Coronary artery (tissue), 2 donors: Measurements from ENCODE around the gene TIMP3.

ENCODE experiments used
- DNase-seq: peaks from one replicate; pipeline ENCODE4 v3.0.0-alpha.2; 2017; ENCODE audit warnings: low spot score
- H3K27ac ChIP-seq, 2 donors: fragments of 200-600 bp; sonication (generic); one replicate each; pipeline ENCODE4 v1.5.1; 2016 to 2019
- H3K4me3 ChIP-seq: fragments of 200-600 bp; sonication (generic); 2 replicates; pipeline ENCODE4 v1.5.1; 2016; ENCODE audit warnings: mild to moderate bottlenecking, moderate library complexity
- TF ChIP-seq, protein P1 (sequence below): fragments of 200-600 bp; sonication (generic); IDR thresholded peaks from one replicate; pipeline ENCODE4 v1.5.1; 2019; ENCODE audit warnings: antibody characterized with exemption

TIMP3 gene

GRCh38 chr22:32803020-32803737 is 1.7 kb downstream of the TIMP3 start:
- Histone ChIP-seq H3K27ac (peak overlapping the region; percentile 87 to 93), H3K4me3 (peak overlapping the region; percentile 94)
- DNase-seq, result no peak
- TF ChIP-seq, protein P1, sequence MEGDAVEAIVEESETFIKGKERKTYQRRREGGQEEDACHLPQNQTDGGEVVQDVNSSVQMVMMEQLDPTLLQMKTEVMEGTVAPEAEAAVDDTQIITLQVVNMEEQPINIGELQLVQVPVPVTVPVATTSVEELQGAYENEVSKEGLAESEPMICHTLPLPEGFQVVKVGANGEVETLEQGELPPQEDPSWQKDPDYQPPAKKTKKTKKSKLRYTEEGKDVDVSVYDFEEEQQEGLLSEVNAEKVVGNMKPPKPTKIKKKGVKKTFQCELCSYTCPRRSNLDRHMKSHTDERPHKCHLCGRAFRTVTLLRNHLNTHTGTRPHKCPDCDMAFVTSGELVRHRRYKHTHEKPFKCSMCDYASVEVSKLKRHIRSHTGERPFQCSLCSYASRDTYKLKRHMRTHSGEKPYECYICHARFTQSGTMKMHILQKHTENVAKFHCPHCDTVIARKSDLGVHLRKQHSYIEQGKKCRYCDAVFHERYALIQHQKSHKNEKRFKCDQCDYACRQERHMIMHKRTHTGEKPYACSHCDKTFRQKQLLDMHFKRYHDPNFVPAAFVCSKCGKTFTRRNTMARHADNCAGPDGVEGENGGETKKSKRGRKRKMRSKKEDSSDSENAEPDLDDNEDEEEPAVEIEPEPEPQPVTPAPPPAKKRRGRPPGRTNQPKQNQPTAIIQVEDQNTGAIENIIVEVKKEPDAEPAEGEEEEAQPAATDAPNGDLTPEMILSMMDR, result no peak

GRCh38 chr22:32803738-32804435 is 2.4 kb downstream of the TIMP3 start:
- peak overlapping the region; percentile 87 to 93 for H3K27ac ChIP-seq
- no peak for DNase-seq
- TF ChIP-seq, protein P1, result no peak
- H3K4me3 ChIP-seq, result peak overlapping the region; percentile 94

- no peak for DNase-seq
- TF ChIP-seq, protein P1, result no peak
- Histone ChIP-seq H3K27ac (peak overlapping the region; percentile 87 to 93), H3K4me3 (peak overlapping the region; percentile 94)
Observed at GRCh38 chr22:32804531-32805360, 3.2 kb downstream of the TIMP3 start.

GRCh38 chr22:32805361-32805881 is 3.9 kb downstream of the TIMP3 start:
- no peak for DNase-seq
- Histone ChIP-seq H3K27ac (peak overlapping the region in 1 of 2 donors; percentile 93), H3K4me3 (peak overlapping the region; percentile 94)
- TF ChIP-seq, protein P1, result no peak

GRCh38 chr22:32806296-32806695 is 4.8 kb downstream of the TIMP3 start:
- no peak overlapping the region for H3K27ac ChIP-seq
- peak overlapping the region; percentile 94 for H3K4me3 ChIP-seq
- no peak for DNase-seq
- TF ChIP-seq, protein P1, result no peak

- TF ChIP-seq, protein P1, result no peak
- H3K4me3 ChIP-seq, result peak overlapping the region; percentile 5
- no peak for DNase-seq
- H3K27ac ChIP-seq, result peak overlapping the region in 1 of 2 donors; percentile 4
Observed at GRCh38 chr22:32808038-32808445, 6.5 kb downstream of the TIMP3 start.
